Stimulated activated memory B cell treated with anti-CD40 and anti-IgM and Interleukin-4, amounts not matched to agents 10 μg/mL and 1 μg/mL and 100 μg/mL, for 72 hours (primary cell): ENCODE measurements around the gene NEIL1.
"Not testable (repeated sequence)": the region's sequence is repeated elsewhere in the genome, so short reads cannot be mapped to it uniquely, and the experiment has no call there.

Source experiments
- ATAC-seq: fragments of 150-1000 bp; cut with Tn5 transposase; 2 replicates; pipeline ENCODE4 v1.10.0; 2021
- H3K27ac Mint-ChIP-seq: one replicate; pipeline ENCODE4 v1.8.0; 2022; ENCODE audit warnings: mild to moderate bottlenecking, mixed read lengths
- H3K27me3 Mint-ChIP-seq: one replicate; pipeline ENCODE4 v1.8.0; 2022; ENCODE audit warnings: mixed read lengths
- H3K36me3 Mint-ChIP-seq: one replicate; pipeline ENCODE4 v1.8.0; 2022; ENCODE audit warnings: mixed read lengths
- H3K4me1 Mint-ChIP-seq: one replicate; pipeline ENCODE4 v1.8.0; 2022; ENCODE audit warnings: mixed read lengths
- H3K4me3 Mint-ChIP-seq: one replicate; pipeline ENCODE4 v1.8.0; 2022; ENCODE audit warnings: mild to moderate bottlenecking, moderate library complexity, mixed read lengths
- H3K9me3 Mint-ChIP-seq: one replicate; pipeline ENCODE4 v1.8.0; 2022; ENCODE audit warnings: mixed read lengths

Gene NEIL1, protein sequence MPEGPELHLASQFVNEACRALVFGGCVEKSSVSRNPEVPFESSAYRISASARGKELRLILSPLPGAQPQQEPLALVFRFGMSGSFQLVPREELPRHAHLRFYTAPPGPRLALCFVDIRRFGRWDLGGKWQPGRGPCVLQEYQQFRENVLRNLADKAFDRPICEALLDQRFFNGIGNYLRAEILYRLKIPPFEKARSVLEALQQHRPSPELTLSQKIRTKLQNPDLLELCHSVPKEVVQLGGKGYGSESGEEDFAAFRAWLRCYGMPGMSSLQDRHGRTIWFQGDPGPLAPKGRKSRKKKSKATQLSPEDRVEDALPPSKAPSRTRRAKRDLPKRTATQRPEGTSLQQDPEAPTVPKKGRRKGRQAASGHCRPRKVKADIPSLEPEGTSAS

DNA sequence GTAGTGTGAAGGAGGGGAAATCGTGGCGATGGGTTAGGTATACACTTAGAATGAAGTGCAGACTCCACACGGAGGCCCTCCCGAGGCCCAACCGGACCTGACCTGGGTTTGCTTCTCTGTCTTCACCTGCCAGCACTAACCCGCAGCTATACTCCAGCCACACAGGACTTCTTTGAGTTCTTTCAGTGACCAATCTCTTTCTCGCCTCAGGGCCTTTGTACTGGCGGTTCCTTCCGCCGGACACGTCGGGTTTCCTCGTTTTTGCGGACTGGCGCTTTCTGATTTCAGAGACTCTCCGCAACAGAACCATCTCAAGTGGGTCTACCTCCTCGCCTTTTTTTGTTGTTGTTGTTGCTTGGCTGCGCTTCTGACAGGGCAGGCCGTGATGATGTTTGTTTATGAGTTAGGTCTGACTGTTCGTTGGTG is at the start of gene NEIL1:
Gene NEIL1, plus strand, starts transcription at position 244 of the 426 bp plus-strand sequence. CDS start 1,867 bp downstream, outside the sequence.
- peaks cover 52% of the 10 kb centered on the region for H3K4me1 Mint-ChIP-seq
- H3K27ac Mint-ChIP-seq: peak within 1 kb of the TSS; percentile 79
- H3K27me3 Mint-ChIP-seq: no peaks in the 10 kb centered on the region
- peaks cover 5% of the 10 kb centered on the region for H3K9me3 Mint-ChIP-seq
- ATAC-seq: no peak
- peak within 1 kb of the TSS; percentile 92 for H3K4me3 Mint-ChIP-seq
- H3K36me3 Mint-ChIP-seq: peaks cover 19% of the 10 kb centered on the region

DNA sequence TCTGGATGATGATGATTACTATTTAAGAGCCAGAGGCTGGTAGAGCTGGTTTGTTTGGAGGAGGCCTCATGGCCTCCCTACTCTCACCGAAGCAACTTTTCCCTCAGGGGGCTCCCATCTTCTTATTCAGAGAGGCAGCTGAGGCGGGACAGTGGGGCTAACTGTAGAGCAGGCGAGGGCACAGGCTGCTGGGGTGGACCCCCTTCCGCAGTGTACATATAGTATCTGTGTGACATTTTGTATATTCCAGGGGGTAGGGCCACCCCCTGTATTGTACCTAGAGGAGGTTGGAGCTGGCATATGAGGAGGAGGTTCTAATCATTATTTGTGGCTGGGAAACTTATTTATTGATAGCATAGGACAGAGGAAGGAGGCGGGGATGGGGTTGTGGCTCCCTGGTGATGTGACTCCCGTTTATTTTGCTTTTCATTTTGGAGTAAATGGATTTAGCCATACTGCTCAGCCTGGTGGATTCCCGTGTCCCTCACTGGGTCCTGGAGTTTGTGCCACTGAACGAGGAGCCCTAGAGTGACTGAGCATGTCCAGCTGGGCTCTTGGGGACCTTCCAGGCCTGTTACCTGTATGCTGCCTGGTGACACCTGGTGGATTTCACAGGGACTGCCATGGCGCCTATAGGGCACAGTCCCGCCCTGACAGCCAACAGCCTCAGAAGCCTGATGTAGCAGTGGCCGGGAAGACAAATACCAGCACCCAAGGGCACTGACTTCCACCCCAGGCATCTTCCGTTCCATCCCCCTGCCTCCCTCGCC is 48.1 kb upstream of the NEIL1 start:
- H3K4me3 Mint-ChIP-seq, H3K4me1 Mint-ChIP-seq, H3K36me3 Mint-ChIP-seq, H3K9me3 Mint-ChIP-seq, H3K27ac Mint-ChIP-seq: not testable (repeated sequence)
- peaks cover 20% of the 10 kb centered on the region for H3K27me3 Mint-ChIP-seq
- peak; percentile 91 for ATAC-seq

DNA sequence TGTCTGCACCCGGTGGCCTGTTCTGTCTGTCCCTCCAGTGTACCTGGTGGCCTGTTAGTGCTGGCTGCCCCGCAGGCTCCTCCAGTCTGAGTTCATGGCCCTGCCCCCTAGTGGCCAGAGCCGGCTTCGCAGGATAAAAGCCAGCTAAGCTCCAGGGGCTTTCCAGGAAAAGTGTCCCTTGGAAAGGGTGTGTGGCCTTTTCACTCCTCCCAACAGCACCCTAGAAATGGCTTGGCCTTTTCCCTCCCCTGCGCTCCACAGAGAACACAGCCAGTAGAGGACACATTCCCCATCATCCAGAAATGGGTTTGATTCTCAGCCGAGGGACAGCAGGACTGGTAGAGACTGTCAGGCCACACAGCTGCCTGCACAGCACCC is 47.5 kb upstream of the NEIL1 start:
- H3K27me3 Mint-ChIP-seq: peaks cover 26% of the 10 kb centered on the region
- H3K4me1 Mint-ChIP-seq, H3K27ac Mint-ChIP-seq, H3K36me3 Mint-ChIP-seq, H3K4me3 Mint-ChIP-seq, H3K9me3 Mint-ChIP-seq: not testable (repeated sequence)
- peak; percentile 87 for ATAC-seq

DNA sequence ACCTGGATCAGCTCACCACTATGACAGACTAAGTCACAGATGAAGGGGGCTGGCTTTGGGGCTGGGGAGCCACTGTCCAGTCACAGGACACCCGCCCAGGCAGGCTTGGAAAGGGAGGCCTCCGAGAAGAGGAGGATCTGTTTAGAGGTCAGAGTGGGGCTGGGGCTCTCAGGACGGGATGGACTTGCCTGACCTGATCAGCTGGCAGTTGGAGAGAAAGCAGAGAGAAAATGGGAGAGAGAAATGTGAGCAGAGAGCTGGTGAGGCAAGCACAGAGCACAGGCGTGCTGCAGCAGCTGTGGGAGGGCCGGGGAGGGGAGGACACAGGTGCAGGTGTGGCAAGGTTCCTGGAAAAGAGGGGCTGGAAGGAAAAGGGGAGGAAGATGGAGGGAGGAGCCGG is 46.8 kb upstream of the NEIL1 start:
- H3K27me3 Mint-ChIP-seq: peaks cover 33% of the 10 kb centered on the region
- H3K27ac Mint-ChIP-seq, H3K36me3 Mint-ChIP-seq, ATAC-seq, H3K9me3 Mint-ChIP-seq, H3K4me3 Mint-ChIP-seq, H3K4me1 Mint-ChIP-seq: not testable (repeated sequence)

DNA sequence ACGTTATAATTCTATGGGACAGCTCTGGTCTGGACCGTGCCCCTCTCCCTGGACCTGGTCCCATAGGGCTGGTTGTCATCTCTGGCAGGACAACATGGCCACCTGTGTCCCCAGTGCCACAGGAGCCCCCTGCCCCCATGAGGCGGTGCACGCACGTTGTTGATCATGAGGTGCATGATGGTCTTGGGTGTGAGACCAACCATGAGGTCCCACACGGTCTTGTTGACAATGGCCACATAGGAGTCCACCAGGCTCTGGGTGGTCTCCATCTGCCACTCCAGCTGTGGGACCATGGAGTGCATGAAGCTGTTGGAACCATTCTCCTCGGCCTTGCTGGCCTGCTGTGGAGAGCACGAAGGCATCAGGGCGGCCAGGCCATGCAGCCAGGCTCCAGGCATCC is 44.5 kb upstream of the NEIL1 start:
- Mint-ChIP-seq H3K27ac (no peak overlapping the region), H3K9me3 (no peaks in the 10 kb centered on the region), H3K4me1 (no peaks in the 10 kb centered on the region), H3K36me3 (no peaks in the 10 kb centered on the region), H3K27me3 (peaks cover 56% of the 10 kb centered on the region), H3K4me3 (no peak overlapping the region)
- ATAC-seq: no peak

DNA sequence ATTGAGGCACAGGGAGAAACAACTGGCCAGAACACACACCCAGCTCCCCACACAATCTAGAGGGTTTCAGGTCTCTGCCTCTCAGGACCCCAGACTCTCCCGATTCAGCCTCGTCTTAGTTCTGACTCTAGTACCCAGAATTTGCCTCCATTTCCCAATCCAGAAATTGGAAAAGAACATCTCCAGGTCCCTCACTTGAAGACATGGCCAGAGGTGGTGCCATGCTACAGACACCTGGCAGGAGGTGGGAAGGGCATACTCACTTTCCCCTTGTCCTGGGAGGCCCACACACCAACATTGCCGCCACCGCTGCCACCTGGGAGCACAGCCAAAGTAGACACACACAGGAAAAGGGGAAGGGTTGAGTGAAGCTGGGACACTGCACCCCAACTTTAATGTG is 44.1 kb upstream of the NEIL1 start:
- H3K4me3 Mint-ChIP-seq, H3K36me3 Mint-ChIP-seq, H3K27ac Mint-ChIP-seq, H3K4me1 Mint-ChIP-seq, H3K9me3 Mint-ChIP-seq, ATAC-seq: not testable (repeated sequence)
- peaks cover 61% of the 10 kb centered on the region for H3K27me3 Mint-ChIP-seq

DNA sequence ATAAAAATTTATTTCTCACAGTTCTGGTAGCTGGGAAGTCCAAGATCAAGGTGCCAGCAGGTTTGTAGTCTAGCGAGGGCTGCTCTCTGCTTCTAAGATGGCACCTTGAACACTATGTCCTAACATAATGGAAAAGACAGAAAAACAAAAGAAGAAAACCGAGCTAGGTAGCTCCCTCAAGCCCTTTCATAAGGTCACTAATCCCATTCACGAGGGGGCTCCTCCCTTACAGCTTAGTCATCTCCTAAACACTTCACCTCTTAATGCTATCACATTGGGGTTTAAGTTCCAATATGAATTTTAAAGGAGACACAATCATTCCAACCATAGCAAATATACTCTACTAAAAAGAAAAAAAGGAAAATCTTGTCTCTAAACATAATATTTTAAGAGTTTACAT is 40.7 kb upstream of the NEIL1 start:
- Mint-ChIP-seq H3K4me1 (no peaks in the 10 kb centered on the region), H3K27ac (no peak overlapping the region), H3K9me3 (no peaks in the 10 kb centered on the region), H3K27me3 (peaks cover 73% of the 10 kb centered on the region), H3K4me3 (no peak overlapping the region), H3K36me3 (no peaks in the 10 kb centered on the region)
- no peak for ATAC-seq

DNA sequence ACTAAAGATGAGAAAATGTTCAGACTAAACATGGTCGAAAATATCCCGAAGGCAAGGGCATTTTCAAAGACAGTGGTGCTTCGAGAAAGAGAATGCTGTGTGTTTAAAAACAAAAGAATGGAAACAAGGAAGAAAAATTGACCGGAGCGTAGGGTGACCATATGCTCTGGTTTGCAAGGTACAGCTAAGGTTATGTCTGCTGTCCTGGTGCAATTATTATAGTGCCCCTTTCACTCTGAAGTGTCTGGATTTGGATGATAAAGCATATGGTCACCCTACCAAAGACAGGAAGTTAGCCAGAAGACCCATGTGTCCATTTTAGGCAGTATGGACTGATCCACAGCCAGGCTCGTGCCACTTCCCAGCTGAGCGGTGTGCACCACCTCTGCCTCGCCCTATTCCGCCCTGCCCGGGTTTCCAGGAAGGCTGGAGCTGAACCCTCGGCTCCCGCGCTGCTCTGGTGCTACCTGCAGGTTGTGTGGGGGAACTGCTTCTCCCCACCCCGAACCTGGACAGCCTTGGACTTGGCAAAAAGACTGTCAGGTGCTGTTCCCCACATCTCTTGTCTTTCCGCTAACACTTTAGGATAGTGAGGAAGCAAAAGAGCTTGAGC is 39.0 kb upstream of the NEIL1 start:
- H3K9me3 Mint-ChIP-seq: no peaks in the 10 kb centered on the region
- ATAC-seq: no peak
- H3K4me1 Mint-ChIP-seq: no peaks in the 10 kb centered on the region
- H3K27me3 Mint-ChIP-seq: peaks cover 81% of the 10 kb centered on the region
- no peak overlapping the region for H3K4me3 Mint-ChIP-seq
- no peaks in the 10 kb centered on the region for H3K36me3 Mint-ChIP-seq
- no peak overlapping the region for H3K27ac Mint-ChIP-seq

DNA sequence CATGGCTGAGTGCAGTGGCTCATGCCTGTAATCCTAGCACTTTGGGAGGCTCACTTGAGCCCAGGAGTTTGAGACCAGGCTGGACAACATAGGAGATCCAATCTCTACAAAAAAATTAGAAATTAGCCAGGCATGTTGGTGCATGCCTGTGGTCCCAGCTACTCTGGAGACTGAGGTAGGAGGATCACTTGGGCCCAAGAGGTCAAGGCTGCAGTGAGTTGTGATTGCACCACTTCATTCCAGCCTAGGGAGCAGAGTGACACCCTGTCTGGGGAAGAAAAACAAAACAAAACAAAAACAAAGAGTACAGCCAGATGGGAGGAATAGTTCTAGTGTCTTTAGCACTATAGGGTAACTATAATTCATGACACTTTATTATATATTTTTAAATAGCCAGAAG is 37.1 kb upstream of the NEIL1 start:
- no peak overlapping the region for H3K4me3 Mint-ChIP-seq
- H3K36me3 Mint-ChIP-seq: no peaks in the 10 kb centered on the region
- no peak for ATAC-seq
- no peaks in the 10 kb centered on the region for H3K4me1 Mint-ChIP-seq
- no peaks in the 10 kb centered on the region for H3K9me3 Mint-ChIP-seq
- no peak overlapping the region for H3K27ac Mint-ChIP-seq
- peaks cover 65% of the 10 kb centered on the region for H3K27me3 Mint-ChIP-seq

DNA sequence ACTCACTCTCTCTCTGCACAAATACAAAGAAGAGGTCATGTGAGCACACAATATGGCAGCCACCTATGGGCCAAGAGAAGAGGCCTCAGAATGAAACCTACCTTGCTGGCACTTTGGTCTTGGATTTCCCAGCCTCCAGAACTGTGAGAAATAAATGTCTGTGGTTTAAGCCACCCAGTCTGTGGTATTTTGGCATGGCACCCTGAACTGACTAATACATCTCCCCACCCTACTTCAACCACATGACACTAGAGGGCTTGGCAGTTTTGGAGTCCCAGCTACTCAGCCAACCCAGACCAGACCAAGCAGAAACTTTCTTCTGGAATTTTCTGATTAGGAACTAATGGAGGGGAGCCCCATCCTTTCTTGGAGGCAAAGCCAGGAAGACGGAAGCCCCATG is 34.3 kb upstream of the NEIL1 start:
- not testable (repeated sequence) for H3K36me3 Mint-ChIP-seq, H3K9me3 Mint-ChIP-seq, H3K4me1 Mint-ChIP-seq, ATAC-seq, H3K4me3 Mint-ChIP-seq, H3K27ac Mint-ChIP-seq
- peaks cover 37% of the 10 kb centered on the region for H3K27me3 Mint-ChIP-seq

DNA sequence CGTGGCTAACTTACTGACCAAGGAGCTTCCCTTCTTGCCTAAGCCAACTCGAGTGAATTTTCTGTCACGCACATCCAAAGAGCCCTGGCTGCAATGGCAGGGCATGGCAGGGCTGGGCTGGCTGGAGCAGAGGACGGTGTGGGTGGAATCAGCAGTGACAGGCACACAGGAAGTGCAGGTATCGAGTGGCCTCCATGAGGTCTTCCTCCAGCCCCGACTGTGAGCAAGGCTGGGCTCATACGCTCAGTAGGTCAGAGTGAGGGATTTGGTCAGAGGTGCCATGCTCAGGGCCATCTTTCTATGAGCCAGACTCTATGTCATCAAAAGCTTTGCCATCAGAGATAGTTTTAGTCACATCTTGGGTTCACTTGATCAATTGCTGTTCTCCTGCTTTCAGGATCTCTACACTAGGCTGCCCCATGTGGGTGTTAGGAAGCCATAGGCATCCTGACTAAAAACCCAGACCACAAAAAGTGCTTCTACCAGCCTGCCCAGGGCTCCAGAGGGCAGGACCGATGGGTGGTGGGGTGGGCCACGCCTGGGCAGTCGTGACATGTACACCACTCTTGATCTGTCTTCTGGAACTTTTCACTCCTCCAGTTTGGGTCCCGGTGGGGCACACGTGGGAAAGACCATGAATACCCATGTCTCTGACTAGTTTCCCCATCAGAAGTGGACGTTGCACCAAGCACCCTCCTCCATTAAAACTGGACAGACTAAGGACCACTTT is 33.6 kb upstream of the NEIL1 start:
- Mint-ChIP-seq H3K27ac (no peak overlapping the region), H3K4me3 (no peak overlapping the region), H3K9me3 (no peaks in the 10 kb centered on the region), H3K4me1 (no peaks in the 10 kb centered on the region), H3K27me3 (peaks cover 30% of the 10 kb centered on the region), H3K36me3 (no peaks in the 10 kb centered on the region)
- no peak for ATAC-seq

DNA sequence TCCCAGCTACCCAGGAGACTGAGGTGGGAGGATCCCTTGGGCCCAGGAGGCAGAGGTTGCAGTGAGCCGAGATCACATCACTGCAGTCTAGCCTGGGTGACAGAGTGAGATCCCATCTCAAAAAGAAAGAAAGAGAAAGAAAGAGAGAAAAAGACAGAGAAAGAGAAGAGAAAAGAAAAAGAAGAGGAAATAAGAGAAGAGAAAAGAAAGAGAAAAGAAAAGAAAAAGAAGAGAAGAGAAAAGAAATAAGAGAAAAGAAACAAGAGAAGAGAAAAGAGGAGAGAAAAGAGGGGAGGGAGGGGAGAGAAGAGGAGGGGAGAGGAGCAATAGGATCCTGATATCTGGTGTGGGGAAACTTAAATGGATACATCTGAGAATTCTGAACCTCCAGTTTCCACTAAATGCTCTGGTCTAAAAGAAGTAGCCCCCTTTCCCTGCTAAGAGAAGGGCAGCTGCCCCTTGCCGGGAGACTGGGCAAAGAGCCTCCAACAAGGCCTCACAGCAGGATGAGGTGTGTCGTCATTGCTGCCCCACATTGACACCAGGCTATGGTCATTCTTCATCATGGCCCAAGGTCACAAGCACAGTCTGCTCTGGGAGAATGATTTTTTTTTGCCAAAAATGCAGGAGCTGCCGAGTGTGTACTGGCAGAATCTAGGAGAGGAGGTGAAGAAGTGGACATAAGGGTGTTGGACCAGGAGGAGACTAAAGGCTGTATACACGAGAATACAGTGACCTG is 32.1 kb upstream of the NEIL1 start:
- Mint-ChIP-seq H3K36me3 (no peaks in the 10 kb centered on the region), H3K4me3 (no peak overlapping the region), H3K4me1 (no peaks in the 10 kb centered on the region), H3K27me3 (peaks cover 15% of the 10 kb centered on the region), H3K27ac (no peak overlapping the region), H3K9me3 (no peaks in the 10 kb centered on the region)
- ATAC-seq: no peak

DNA sequence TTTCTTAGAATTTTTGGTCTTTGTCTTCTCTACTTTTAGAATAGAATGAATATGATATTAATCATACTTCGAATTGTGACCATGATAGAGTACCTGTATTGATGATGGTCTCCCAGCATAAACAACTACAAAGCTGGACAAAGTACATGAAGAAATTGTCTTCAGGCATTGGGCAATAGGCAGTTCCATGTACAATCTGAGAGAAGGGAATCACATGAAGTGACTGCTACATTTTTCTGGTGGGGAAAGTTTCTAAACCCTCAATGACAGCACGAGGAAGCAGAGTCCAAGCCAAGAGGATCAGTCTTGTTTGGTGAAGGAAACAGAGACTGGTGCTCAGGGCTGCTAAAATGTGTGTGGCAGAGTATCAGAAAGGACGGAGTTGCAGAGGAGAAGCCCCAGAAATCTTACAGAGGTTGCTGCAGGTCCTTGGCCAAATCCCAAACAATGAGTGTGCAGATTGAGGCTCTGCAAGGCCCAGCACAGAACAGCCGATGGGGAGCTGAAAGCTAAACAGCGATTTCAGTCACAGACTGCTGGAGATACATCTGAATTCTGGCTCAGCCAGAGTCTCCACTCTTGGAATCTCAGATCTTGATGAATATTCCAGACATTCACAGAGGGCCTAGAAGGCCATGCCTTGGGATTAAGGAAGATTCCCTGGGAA is 27.5 kb upstream of the NEIL1 start:
- H3K4me3 Mint-ChIP-seq, H3K36me3 Mint-ChIP-seq, H3K9me3 Mint-ChIP-seq: not testable (repeated sequence)

DNA sequence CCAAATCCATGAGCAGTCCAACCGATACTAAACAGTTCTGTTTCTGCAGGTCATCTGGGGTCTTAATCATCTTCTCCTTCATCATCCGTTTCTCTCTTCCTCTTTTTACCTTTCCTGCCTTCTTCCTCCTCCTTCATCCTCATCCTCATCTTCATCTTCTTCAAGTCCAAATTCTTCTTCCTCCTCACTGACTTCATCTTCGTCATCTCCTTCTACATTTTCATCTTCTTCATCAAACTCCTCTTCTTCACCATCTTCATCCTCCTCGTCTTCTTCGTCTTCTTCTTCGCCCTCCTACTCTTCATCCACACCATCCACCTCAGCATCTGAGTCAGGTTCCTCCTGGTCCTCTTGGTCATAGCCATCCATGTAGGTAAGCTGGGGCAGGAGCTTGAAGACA is 25.1 kb upstream of the NEIL1 start:
- Mint-ChIP-seq H3K36me3 (no peaks in the 10 kb centered on the region), H3K27me3 (peaks cover 8% of the 10 kb centered on the region), H3K4me1 (no peaks in the 10 kb centered on the region), H3K9me3 (no peaks in the 10 kb centered on the region), H3K4me3 (no peak overlapping the region), H3K27ac (no peak overlapping the region)
- ATAC-seq: no peak

More for the DNA sequence above, 27.5 kb upstream of the NEIL1 start:
- not testable (repeated sequence) for H3K4me1 Mint-ChIP-seq, ATAC-seq, H3K27ac Mint-ChIP-seq, H3K27me3 Mint-ChIP-seq
